GM12873 (cell line): ENCODE measurements around the gene HVCN1.

Source experiments
- CTCF ChIP-seq: IDR thresholded peaks from 2 replicates; pipeline ENCODE4 v1.5.1; 2012; ENCODE audit warnings: low read depth, mild to moderate bottlenecking, moderate library complexity, low read length, control low read depth; ENCODE audit not compliant: insufficient read depth; ENCODE audit errors: missing control alignments

The HVCN1 gene

GRCh38 chr12:110686294-110686903, 2.5 kb downstream of the HVCN1 start:
- TF ChIP-seq CTCF: no peak

DNA sequence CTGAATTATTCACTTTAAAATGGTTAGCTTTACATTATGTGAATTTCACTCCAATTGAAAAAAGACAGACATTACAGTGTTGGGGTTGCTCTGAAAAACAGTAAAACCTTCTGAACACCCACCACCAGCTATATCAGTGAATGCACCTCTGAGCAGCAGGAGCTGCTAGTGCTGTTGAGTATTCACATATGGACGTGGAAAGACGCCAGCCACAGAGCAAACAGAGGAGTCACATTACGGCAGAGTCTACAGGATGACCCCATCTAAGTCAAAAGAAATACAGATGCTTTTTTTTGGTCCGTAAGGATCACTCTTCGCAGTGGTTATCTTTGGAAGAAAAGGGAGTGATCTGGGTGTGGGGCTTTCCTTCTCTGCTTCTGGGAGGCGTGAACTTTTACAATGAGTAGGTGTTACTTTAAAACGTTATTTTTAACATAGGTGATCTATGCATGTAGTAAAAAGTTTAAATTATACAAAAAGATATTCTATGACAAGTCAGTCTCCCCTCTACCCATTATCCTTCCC, 4.5 kb downstream of the HVCN1 start:
- TF ChIP-seq CTCF: no peak

GRCh38 chr12:110683888-110684287, 5.0 kb downstream of the HVCN1 start:
- TF ChIP-seq CTCF: no peak

- no peak for TF ChIP-seq CTCF
Measured at GRCh38 chr12:110680032-110680431, 8.9 kb downstream of the HVCN1 start.

- no peak for TF ChIP-seq CTCF
Measured at GRCh38 chr12:110679201-110679600, 9.7 kb downstream of the HVCN1 start.

GRCh38 chr12:110677982-110678381, 10.9 kb downstream of the HVCN1 start:
- TF ChIP-seq CTCF: no peak

DNA sequence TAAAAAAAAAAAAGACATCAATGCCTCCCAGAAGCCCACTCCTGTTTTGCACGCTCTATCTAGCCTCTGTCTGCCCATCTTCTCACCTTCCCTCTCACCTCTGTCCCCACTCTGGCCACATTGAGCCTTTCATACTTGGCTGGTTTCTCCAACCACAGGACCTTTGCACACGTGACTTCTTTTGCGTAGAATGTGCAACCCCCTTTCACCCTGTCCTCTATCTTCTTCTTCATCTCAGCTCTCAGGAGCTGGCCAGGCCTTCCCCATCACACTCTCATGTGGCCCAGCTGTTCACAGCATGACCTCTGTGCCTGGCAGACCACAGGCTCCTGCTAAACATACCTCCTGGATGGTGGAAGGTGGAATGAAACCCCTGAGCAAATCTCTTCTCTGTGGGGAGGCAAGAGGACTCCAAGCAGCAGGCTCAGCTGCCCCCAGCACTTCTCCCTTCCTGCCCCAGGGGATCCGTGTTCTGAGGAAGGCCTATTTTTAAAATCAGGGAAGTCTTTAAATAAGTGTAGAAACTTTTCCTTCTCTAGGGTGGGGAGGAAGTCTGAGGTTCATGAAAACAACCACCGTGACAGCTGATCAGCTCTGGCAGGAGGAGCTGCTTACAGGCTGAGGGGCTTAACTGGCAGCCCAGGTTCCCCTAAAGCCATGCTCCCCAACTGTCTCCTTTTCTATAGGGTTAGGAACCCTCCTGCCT, 11.6 kb downstream of the HVCN1 start:
- no peak for TF ChIP-seq CTCF
